ENCODE measurements around the gene NOL9.
A peak's percentile ranks its signal among the peaks of the same experiment; 100 is the strongest.

Gene NOL9

GRCh38 chr1:6502000-6502891, 52.1 kb downstream of the NOL9 start:
- H3K27ac ChIP-seq = no peak overlapping the region
- no peaks in the 10 kb centered on the region for H3K36me3 ChIP-seq
- H3K27me3 ChIP-seq = peaks cover 0 to 82% (median 0%) of the 10 kb centered on the region in 11 experiments; a peak in 11 of 22 replicates

GRCh38 chr1:6501279-6501813, 53.0 kb downstream of the NOL9 start:
- no peak overlapping the region for H3K9ac ChIP-seq
- no peaks in the 10 kb centered on the region for H3K9me3 ChIP-seq (replicated peaks in 1 of 11)
- H3K4me3 ChIP-seq = no peak overlapping the region
- H3K27me3 ChIP-seq = peaks cover 0 to 85% (median 7%) of the 10 kb centered on the region in 11 experiments; a peak in 17 of 22 replicates
- H3K4me1 ChIP-seq = peaks cover 54 to 96% (median 82%) of the 10 kb centered on the region in 10 experiments
- peaks cover 0 to 85% (median 12%) of the 10 kb centered on the region in 11 experiments; a peak in 14 of 22 replicates for H4K20me1 ChIP-seq
- no peak overlapping the region for H3K27ac ChIP-seq
- TF ChIP-seq Cebpa-rat (IDR thresholded peaks at IDR 0.05) = no peak
- H3K36me3 ChIP-seq = no peaks in the 10 kb centered on the region
- peak overlapping the region; percentile 78 to 96 (median 84) for H3K4me2 ChIP-seq

More at GRCh38 chr1:6502000-6502891, 52.1 kb downstream of the NOL9 start:
- TF ChIP-seq Cebpa-rat (IDR thresholded peaks at IDR 0.05) = no peak
- H3K4me2 ChIP-seq = peak overlapping the region; percentile 78 to 96 (median 84)
- peak overlapping the region in 2 of 11 experiments; percentile 15 to 33; a peak in 1 of 22 replicates for H3K9ac ChIP-seq
- H3K4me1 ChIP-seq = peaks cover 56 to 97% (median 83%) of the 10 kb centered on the region in 10 experiments
- H3K4me3 ChIP-seq = peak overlapping the region in 2 of 10 experiments; percentile 5 to 11; a peak in 3 of 20 replicates
- peaks cover 0 to 88% (median 10%) of the 10 kb centered on the region in 11 experiments; a peak in 13 of 22 replicates for H4K20me1 ChIP-seq
- no peaks in the 10 kb centered on the region for H3K9me3 ChIP-seq (replicated peaks in 1 of 11)

GRCh38 chr1:6500544-6501278, 53.6 kb downstream of the NOL9 start:
- H3K9me3 ChIP-seq (replicated peaks in 1 of 11) = no peaks in the 10 kb centered on the region
- no peaks in the 10 kb centered on the region for H3K36me3 ChIP-seq
- H3K27ac ChIP-seq = no peak overlapping the region
- no peak overlapping the region for H3K9ac ChIP-seq
- no peak overlapping the region for H3K4me3 ChIP-seq
- peaks cover 56 to 98% (median 86%) of the 10 kb centered on the region in 10 experiments for H3K4me1 ChIP-seq
- peak overlapping the region in 9 of 11 experiments; percentile 81 to 98 (median 95); a peak in 14 of 22 replicates for H3K4me2 ChIP-seq
- peaks cover 0 to 85% (median 12%) of the 10 kb centered on the region in 11 experiments; a peak in 13 of 22 replicates for H4K20me1 ChIP-seq
- no peak for TF ChIP-seq Cebpa-rat (IDR thresholded peaks at IDR 0.05)
- H3K27me3 ChIP-seq = peaks cover 0 to 85% (median 10%) of the 10 kb centered on the region in 11 experiments; a peak in 17 of 22 replicates

GRCh38 chr1:6499296-6499695, 55.0 kb downstream of the NOL9 start:
- Histone ChIP-seq H3K27me3 (peaks cover 0 to 75% (median 10%) of the 10 kb centered on the region in 11 experiments; a peak in 17 of 22 replicates), H4K20me1 (peaks cover 0 to 81% (median 12%) of the 10 kb centered on the region in 11 experiments; a peak in 13 of 22 replicates), H3K36me3 (no peaks in the 10 kb centered on the region), H3K9ac (peak overlapping the region in 4 of 11 experiments; percentile 9 to 52 (median 37); a peak in 4 of 22 replicates), H3K4me2 (peak overlapping the region; percentile 50 to 98 (median 96)), H3K4me1 (peaks cover 55 to 88% (median 79%) of the 10 kb centered on the region in 10 experiments), H3K9me3 (replicated peaks in 1 of 11) (no peaks in the 10 kb centered on the region), H3K4me3 (no peak overlapping the region), H3K27ac (peak overlapping the region in 1 of 11 experiments; percentile 22; a peak in 2 of 22 replicates)
- TF ChIP-seq Cebpa-rat (IDR thresholded peaks at IDR 0.05) = no peak

GRCh38 chr1:6498576-6499111, 55.7 kb downstream of the NOL9 start:
- H4K20me1 ChIP-seq = peaks cover 0 to 74% (median 12%) of the 10 kb centered on the region in 11 experiments; a peak in 13 of 22 replicates
- TF ChIP-seq Cebpa-rat (IDR thresholded peaks at IDR 0.05) = no peak
- no peaks in the 10 kb centered on the region for H3K36me3 ChIP-seq
- H3K9me3 ChIP-seq (replicated peaks in 1 of 11) = no peaks in the 10 kb centered on the region
- H3K4me2 ChIP-seq = peak overlapping the region; percentile 50 to 98 (median 96)
- peak overlapping the region in 1 of 11 experiments; percentile 22; a peak in 2 of 22 replicates for H3K27ac ChIP-seq
- peaks cover 50 to 82% (median 73%) of the 10 kb centered on the region in 10 experiments for H3K4me1 ChIP-seq
- H3K4me3 ChIP-seq = no peak overlapping the region
- H3K9ac ChIP-seq = peak overlapping the region in 4 of 11 experiments; percentile 12 to 52 (median 37); a peak in 3 of 22 replicates
- peaks cover 0 to 69% (median 10%) of the 10 kb centered on the region in 11 experiments; a peak in 17 of 22 replicates for H3K27me3 ChIP-seq

GRCh38 chr1:6497867-6498575, 56.3 kb downstream of the NOL9 start:
- Histone ChIP-seq H3K9ac (peak overlapping the region in 7 of 11 experiments; percentile 15 to 66 (median 52); a peak in 9 of 22 replicates), H3K27me3 (peaks cover 0 to 64% (median 10%) of the 10 kb centered on the region in 11 experiments; a peak in 17 of 22 replicates), H3K4me1 (peaks cover 49 to 82% (median 70%) of the 10 kb centered on the region in 10 experiments)

GRCh38 chr1:6497215-6497866, 57.0 kb downstream of the NOL9 start:
- Histone ChIP-seq H3K4me2 (peak overlapping the region; percentile 93 to 98 (median 96)), H3K4me3 (peak overlapping the region; percentile 44 to 72 (median 60)), H3K4me1 (peaks cover 43 to 82% (median 70%) of the 10 kb centered on the region in 10 experiments), H3K27ac (no peak overlapping the region), H3K27me3 (peaks cover 0 to 62% (median 10%) of the 10 kb centered on the region in 11 experiments; a peak in 17 of 22 replicates), H3K36me3 (no peaks in the 10 kb centered on the region), H4K20me1 (peaks cover 0 to 67% (median 10%) of the 10 kb centered on the region in 11 experiments; a peak in 12 of 22 replicates), H3K9me3 (replicated peaks in 1 of 11) (no peaks in the 10 kb centered on the region), H3K9ac (peak overlapping the region in 8 of 11 experiments; percentile 15 to 66 (median 52); a peak in 11 of 22 replicates)
- no peak for TF ChIP-seq Cebpa-rat (IDR thresholded peaks at IDR 0.05)

More at GRCh38 chr1:6497867-6498575, 56.3 kb downstream of the NOL9 start:
- H4K20me1 ChIP-seq = peaks cover 0 to 68% (median 12%) of the 10 kb centered on the region in 11 experiments; a peak in 12 of 22 replicates
- TF ChIP-seq Cebpa-rat (IDR thresholded peaks at IDR 0.05) = no peak
- no peaks in the 10 kb centered on the region for H3K9me3 ChIP-seq (replicated peaks in 1 of 11)
- peak overlapping the region; percentile 44 to 72 (median 60) for H3K4me3 ChIP-seq
- no peak overlapping the region for H3K27ac ChIP-seq
- H3K4me2 ChIP-seq = peak overlapping the region; percentile 93 to 98 (median 96)
- no peaks in the 10 kb centered on the region for H3K36me3 ChIP-seq
